Activated CD4-positive, alpha-beta memory T cell treated with anti-CD3 and anti-CD28 coated beads for 36 hours (primary cell): ENCODE results near the gene LCN6. TPM values are rescaled to one million over a fixed set of nuclear protein-coding genes. Genes with fewer than 3 reads are reported as not detected.
A peak's percentile ranks its signal among the peaks of the same experiment; 100 is the strongest.
"Not testable (repeated sequence)": the region's sequence is repeated elsewhere in the genome, so short reads cannot be mapped to it uniquely, and the experiment has no call there.

Source experiments
- CTCF ChIA-PET: fragments of 350-600 bp; sonication (Branson Sonifier 250); formaldehyde crosslinking; loops from one replicate; lab custom pipeline; 2021; ENCODE audit warnings: antibody characterized with exemption, inconsistent platforms; lab: Charles Lee
- POLR2A ChIA-PET: fragments of 350-600 bp; sonication (Branson Sonifier 250); formaldehyde crosslinking; loops from one replicate; lab custom pipeline; 2021; ENCODE audit warnings: antibody characterized with exemption; lab: Charles Lee
- DNase-seq: peaks from one replicate; pipeline ENCODE4 v3.0.0-alpha.2; 2020
- H3K27ac Mint-ChIP-seq: one replicate; pipeline ENCODE4 v1.8.0; 2021; ENCODE audit warnings: mixed read lengths
- H3K27me3 Mint-ChIP-seq: one replicate; pipeline ENCODE4 v1.8.0; 2021; ENCODE audit warnings: mixed read lengths
- H3K36me3 Mint-ChIP-seq: one replicate; pipeline ENCODE4 v1.8.0; 2021; ENCODE audit warnings: mixed read lengths
- H3K4me1 Mint-ChIP-seq: one replicate; pipeline ENCODE4 v1.8.0; 2021; ENCODE audit warnings: low read depth, mixed read lengths
- H3K4me3 Mint-ChIP-seq: one replicate; pipeline ENCODE4 v1.8.0; 2021; ENCODE audit warnings: mild to moderate bottlenecking, mixed read lengths
- H3K9me3 Mint-ChIP-seq: one replicate; pipeline ENCODE4 v1.8.0; 2021; ENCODE audit warnings: mixed read lengths
- intact Hi-C: fragments of 100-400 bp; cut with micrococcal nuclease; formaldehyde crosslinking; loops from one replicate; pipeline ENCODE4 v1.15.1; 2023
- total RNA-seq, 2 experiments: library from RNA; stranded (reverse); gene quantifications; one replicate each; pipeline ENCODE4 v1.2.3, GENCODE V29; 2021

The LCN6 gene
- total RNA-seq, 2 experiments from 2014 or later = not detected

GRCh38 chr9:136777359-136777758 is 29.0 kb upstream of the LCN6 start:
- Mint-ChIP-seq H3K4me3 (no peak overlapping the region), H3K4me1 (no peaks in the 10 kb centered on the region), H3K9me3 (peaks cover 11% of the 10 kb centered on the region), H3K36me3 (peaks cover 7% of the 10 kb centered on the region), H3K27ac (no peak overlapping the region), H3K27me3 (peaks cover 12% of the 10 kb centered on the region)
- intact Hi-C loops = no loop called here
- DNase-seq = no peak
- POLR2A ChIA-PET = no interaction called here
- CTCF ChIA-PET = interaction anchor here (0.8 to 3.0 kb wide), 13 partner anchors 8 to 291 kb away, joined by 3 to 17 read pairs (median 5); partner anchors contain the start of genes AJM1, LCN8 and NPDC1

- ChIA-PET CTCF (interaction anchor here (1.8 to 3.0 kb wide), 5 partner anchors 7 to 258 kb away, joined by 5 to 17 read pairs (median 11); partner anchors contain the start of gene LCN8), POLR2A (interaction anchor here (0.6 kb wide), 1 partner anchor 304 kb away, joined by 3 read pairs; no protein-coding TSS in a partner anchor)
- Mint-ChIP-seq H3K4me3 (no peak overlapping the region), H3K27me3 (peaks cover 12% of the 10 kb centered on the region), H3K36me3 (peaks cover 7% of the 10 kb centered on the region), H3K9me3 (peaks cover 11% of the 10 kb centered on the region), H3K27ac (no peak overlapping the region), H3K4me1 (no peaks in the 10 kb centered on the region)
- intact Hi-C loops = no loop called here
- DNase-seq = no peak
Observed at GRCh38 chr9:136776947-136777346, 28.6 kb upstream of the LCN6 start.

GRCh38 chr9:136775191-136775590 is 26.9 kb upstream of the LCN6 start:
- Mint-ChIP-seq H3K27ac (no peak overlapping the region), H3K4me3 (no peak overlapping the region), H3K27me3 (peaks cover 12% of the 10 kb centered on the region), H3K36me3 (peaks cover 7% of the 10 kb centered on the region), H3K4me1 (no peaks in the 10 kb centered on the region), H3K9me3 (peaks cover 11% of the 10 kb centered on the region)
- ChIA-PET CTCF (no interaction called here), POLR2A (no interaction called here)
- no peak for DNase-seq
- intact Hi-C loops = no loop called here

- H3K4me1 Mint-ChIP-seq = peaks cover 2% of the 10 kb centered on the region
- H3K4me3 Mint-ChIP-seq = no peak overlapping the region
- H3K27me3 Mint-ChIP-seq = peaks cover 14% of the 10 kb centered on the region
- ChIA-PET CTCF (no interaction called here), POLR2A (no interaction called here)
- intact Hi-C loops = no loop called here
- no peak overlapping the region for H3K27ac Mint-ChIP-seq
- DNase-seq = no peak
- peaks cover 11% of the 10 kb centered on the region for H3K9me3 Mint-ChIP-seq
- peaks cover 7% of the 10 kb centered on the region for H3K36me3 Mint-ChIP-seq
Observed at GRCh38 chr9:136774416-136775045, 26.2 kb upstream of the LCN6 start.

GRCh38 chr9:136773386-136774044 is 25.2 kb upstream of the LCN6 start:
- CTCF ChIA-PET = interaction anchor here (1.2 kb wide), 1 partner anchor 41 kb away, joined by 3 read pairs; no protein-coding TSS in a partner anchor
- intact Hi-C loops = no loop called here
- peak; percentile 37 for DNase-seq
- no peak overlapping the region for H3K27ac Mint-ChIP-seq
- H3K4me3 Mint-ChIP-seq = no peak overlapping the region
- peaks cover 11% of the 10 kb centered on the region for H3K9me3 Mint-ChIP-seq
- H3K4me1 Mint-ChIP-seq = peaks cover 2% of the 10 kb centered on the region
- POLR2A ChIA-PET = no interaction called here
- H3K27me3 Mint-ChIP-seq = peaks cover 8% of the 10 kb centered on the region
- H3K36me3 Mint-ChIP-seq = peaks cover 7% of the 10 kb centered on the region

- no peak overlapping the region for H3K4me3 Mint-ChIP-seq
- no peak overlapping the region for H3K27ac Mint-ChIP-seq
- DNase-seq = no peak
- peaks cover 7% of the 10 kb centered on the region for H3K36me3 Mint-ChIP-seq
- POLR2A ChIA-PET = no interaction called here
- H3K27me3 Mint-ChIP-seq = peaks cover 10% of the 10 kb centered on the region
- intact Hi-C loops = no loop called here
- H3K9me3 Mint-ChIP-seq = peaks cover 11% of the 10 kb centered on the region
- CTCF ChIA-PET = interaction anchor here (0.8 to 2.5 kb wide), 4 partner anchors 14 to 263 kb away, joined by 3 to 12 read pairs (median 3); partner anchors contain the start of gene TMEM141
- peaks cover 7% of the 10 kb centered on the region for H3K4me1 Mint-ChIP-seq
Observed at GRCh38 chr9:136771907-136772415, 23.6 kb upstream of the LCN6 start.

- H3K36me3 Mint-ChIP-seq = peaks cover 7% of the 10 kb centered on the region
- no peak overlapping the region for H3K4me3 Mint-ChIP-seq
- ChIA-PET POLR2A (no interaction called here), CTCF (interaction anchor here (0.6 to 1.1 kb wide), 5 partner anchors 8 to 46 kb away, joined by 3 to 11 read pairs (median 3); partner anchors contain the start of gene LCN8)
- no peak overlapping the region for H3K27ac Mint-ChIP-seq
- intact Hi-C loops = no loop called here
- H3K27me3 Mint-ChIP-seq = peaks cover 11% of the 10 kb centered on the region
- peaks cover 17% of the 10 kb centered on the region for H3K4me1 Mint-ChIP-seq
- DNase-seq = peak; percentile 71
- H3K9me3 Mint-ChIP-seq = peaks cover 11% of the 10 kb centered on the region
Observed at GRCh38 chr9:136769710-136770191, 21.4 kb upstream of the LCN6 start.

GRCh38 chr9:136766410-136767120 is 18.2 kb upstream of the LCN6 start:
- H3K27me3 Mint-ChIP-seq = peaks cover 14% of the 10 kb centered on the region
- H3K4me1 Mint-ChIP-seq = peaks cover 17% of the 10 kb centered on the region
- POLR2A ChIA-PET, H3K9me3 Mint-ChIP-seq, H3K36me3 Mint-ChIP-seq: not testable (repeated sequence)
- H3K27ac Mint-ChIP-seq = peak overlapping the region; percentile 73
- CTCF ChIA-PET = interaction anchor here (0.8 to 2.0 kb wide), 7 partner anchors 12 to 470 kb away, joined by 3 to 13 read pairs (median 5); no protein-coding TSS in a partner anchor
- DNase-seq = peak; percentile 84
- intact Hi-C loops = loop anchor here (1.0 to 2.0 kb wide), 2 partner anchors 16 to 18 kb away; no protein-coding TSS in a partner anchor
- H3K4me3 Mint-ChIP-seq = peak overlapping the region; percentile 11

GRCh38 chr9:136765745-136766409 is 17.6 kb upstream of the LCN6 start:
- Mint-ChIP-seq H3K4me1 (peaks cover 17% of the 10 kb centered on the region), H3K27me3 (peaks cover 16% of the 10 kb centered on the region)
- H3K9me3 Mint-ChIP-seq, H3K27ac Mint-ChIP-seq, H3K36me3 Mint-ChIP-seq, H3K4me3 Mint-ChIP-seq, DNase-seq, POLR2A ChIA-PET: not testable (repeated sequence)
- CTCF ChIA-PET = interaction anchor here (0.8 to 2.0 kb wide), 7 partner anchors 13 to 471 kb away, joined by 3 to 13 read pairs (median 5); no protein-coding TSS in a partner anchor
- intact Hi-C loops = loop anchor here (1.0 to 2.0 kb wide), 2 partner anchors 15 to 18 kb away; no protein-coding TSS in a partner anchor

- peaks cover 17% of the 10 kb centered on the region for H3K4me1 Mint-ChIP-seq
- no peak for DNase-seq
- ChIA-PET CTCF (no interaction called here), POLR2A (no interaction called here)
- intact Hi-C loops = no loop called here
- H3K9me3 Mint-ChIP-seq = no peaks in the 10 kb centered on the region
- H3K36me3 Mint-ChIP-seq = no peaks in the 10 kb centered on the region
- no peak overlapping the region for H3K4me3 Mint-ChIP-seq
- H3K27ac Mint-ChIP-seq = no peak overlapping the region
- H3K27me3 Mint-ChIP-seq = peaks cover 20% of the 10 kb centered on the region
Observed at GRCh38 chr9:136765041-136765440, 16.7 kb upstream of the LCN6 start.

- ChIA-PET CTCF (no interaction called here), POLR2A (no interaction called here)
Observed at GRCh38 chr9:136764301-136764891, 16.1 kb upstream of the LCN6 start, which contains the start of gene LCN15. LCN15 (minus strand) TSS chr9:136764518; CDS start chr9:136764488, 30 bp downstream.

More at GRCh38 chr9:136764301-136764891, 16.1 kb upstream of the LCN6 start, which contains the start of gene LCN15:
- no peak for DNase-seq
- H3K9me3 Mint-ChIP-seq = no peaks in the 10 kb centered on the region
- peaks cover 21% of the 10 kb centered on the region for H3K27me3 Mint-ChIP-seq
- no peak within 1 kb of the TSS for H3K4me3 Mint-ChIP-seq
- no peak within 1 kb of the TSS for H3K27ac Mint-ChIP-seq
- no peaks in the 10 kb centered on the region for H3K36me3 Mint-ChIP-seq
- intact Hi-C loops = no loop called here
- peaks cover 15% of the 10 kb centered on the region for H3K4me1 Mint-ChIP-seq
